Ovary (tissue), 9 donors: ENCODE measurements around the gene MBD5. TPM values are rescaled to one million over a fixed set of nuclear protein-coding genes. Genes with fewer than 3 reads are reported as not detected.

Experiments
- DNase-seq, 5 donors: peaks; one replicate each; pipeline ENCODE4 v3.0.0-alpha.2; 2019 to 2020
- H3K27ac ChIP-seq, 2 donors: fragments of 200-600 bp; one replicate each; pipeline versions ENCODE4 v1.5.1 to v1.8.0; 2019 to 2022
- H3K27me3 ChIP-seq: fragments of 200-600 bp; one replicate; pipeline ENCODE4 v1.8.0; 2022
- H3K36me3 ChIP-seq: fragments of 200-600 bp; sonication (generic); one replicate; pipeline ENCODE4 v1.5.1; 2019
- H3K4me1 ChIP-seq: one replicate; pipeline ENCODE4 v1.8.1; 2013; ENCODE audit warnings: mild to moderate bottlenecking, moderate library complexity; ENCODE audit not compliant: insufficient read depth
- H3K4me3 ChIP-seq: fragments of 200-600 bp; sonication (generic); one replicate; pipeline ENCODE4 v1.5.1; 2017
- H3K9me3 ChIP-seq, 2 donors: fragments of 200-600 bp in 1 of 2; sonication (generic) in 1 of 2; one replicate each; pipeline versions ENCODE4 v1.5.1 to v1.8.1; 2013 to 2019; ENCODE audit warnings: mild to moderate bottlenecking in 1 of 2, moderate library complexity in 1 of 2
- EP300 ChIP-seq: sonication (generic); formaldehyde crosslinking; IDR thresholded peaks from one replicate; pipeline ENCODE4 v1.6.1; 2017; ENCODE audit warnings: antibody characterized with exemption
- POLR2A ChIP-seq: fragments of 450-650 bp; IDR thresholded peaks from one replicate; pipeline ENCODE4 v1.6.1; 2017; ENCODE audit warnings: antibody characterized with exemption, mild to moderate bottlenecking, moderate library complexity
- WGBS, 3 donors: extraction: QIAGEN DNeasy Blood & Tissue Kit in 1 of 3; methylation state at CpG; one replicate each; pipeline versions ENCODE4 v1.1.5 to v1.1.7; 2013 to 2017; 5-methylcytosine and 5-hydroxymethylcytosine counted together
- intact Hi-C, 4 donors: fragments of 100-400 bp; cut with DNase I; formaldehyde crosslinking; loops; one replicate each; pipeline versions ENCODE4 v1.11.0 to v1.15.1; 2022 to 2023
- polyA plus RNA-seq, 2 donors: library from polyadenylated mRNA; stranded (reverse); fragments of 200-250 nt in 1 of 2; fragments of 350-450 nt in 1 of 2; fragmentation: Illumina TruSeq in 1 of 2; extraction: RNeasy Lipid Tissue Mini Kit (QIAGEN cat#74804) in 1 of 2; gene quantifications; one replicate each; pipeline ENCODE4 v1.2.3, GENCODE V29; 2013 to 2014
- total RNA-seq, 7 donors: library from RNA; depleted of rRNA in 2 of 7; stranded (reverse); fragments of >200 nt in 2 of 7; fragmentation: NEBNext Ultra II Directional in 3 of 7; extraction: Animal tissue kit (Norgen Biotek cat#: 25700) in 3 of 7; gene quantifications; one replicate each; pipeline versions ENCODE4 v1.1.0 to v1.2.4, GENCODE V29; 2016 to 2023
- TF ChIP-seq, protein P1 (sequence below), 3 donors: fragments of 450-650 bp in 2 of 3; fragments of 200-600 bp in 1 of 3; IDR thresholded peaks; one replicate each; pipeline versions ENCODE4 v1.5.1 to v1.8.0; 2016 to 2022; ENCODE audit warnings: antibody characterized with exemption in 3 of 3, mild to moderate bottlenecking in 1 of 3
- donor health status: DM: no; HTN: no; CAD: no; lungs with moderate emphysema.
- donor health status: DM: no; HTN: no; CAD: no.
- donor health status: Bipolar disorder and iron deficiency.
- donor health status: DM: yes; HTN: yes; CAD: no.
- donor health status: DM: no; HTN: no; CAD: no.
- donor health status: DM: yes; HTN: yes; CAD: no.

Gene MBD5
- total and polyA plus RNA-seq, 9 donors: 8.5 to 66.3 (median 45.8) TPM

DNA sequence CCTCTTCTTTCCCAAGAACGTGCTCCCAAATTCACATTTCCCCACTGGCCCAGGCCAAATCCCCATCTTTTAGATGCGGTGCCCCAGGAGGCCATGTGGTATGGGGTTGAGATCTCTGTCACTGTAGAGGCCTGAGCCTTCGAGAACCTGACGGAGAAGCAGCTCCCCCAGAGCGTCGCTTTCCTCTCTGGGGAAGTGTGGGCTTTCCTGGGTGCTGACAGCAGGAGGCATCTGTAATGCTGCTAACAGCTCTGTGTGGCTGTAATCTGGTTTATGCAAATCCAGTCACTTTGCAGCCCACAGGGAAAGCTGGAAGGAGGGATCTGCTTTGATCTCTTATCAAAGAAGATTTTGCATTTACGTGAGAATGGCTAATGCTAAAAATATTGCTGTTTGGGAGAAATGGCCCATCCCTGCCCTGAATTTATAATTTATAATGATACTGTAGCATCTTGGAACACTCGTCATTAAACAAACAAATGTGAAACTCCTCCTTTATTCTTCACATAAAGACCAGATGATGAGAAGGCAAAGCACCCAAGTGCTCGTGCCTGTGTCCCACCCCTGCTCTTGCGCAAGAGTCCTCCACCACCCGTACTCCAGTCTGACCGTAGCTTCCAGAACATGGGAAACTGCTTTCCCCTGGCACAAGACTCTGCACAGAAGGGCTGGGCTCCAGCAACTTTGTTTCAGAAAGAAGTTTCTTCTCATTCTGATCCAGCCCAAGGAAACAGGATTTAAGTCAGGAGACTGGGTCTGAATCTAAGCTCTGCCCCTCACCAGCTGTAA lies 513.7 kb downstream of the MBD5 start:
- DNase-seq: peak in 3 of 5 donors; percentile 15 to 44 (median 39)
- H3K9me3 ChIP-seq: no peaks in the 10 kb centered on the region
- H3K27me3 ChIP-seq: no peaks in the 10 kb centered on the region
- no peaks in the 10 kb centered on the region for H3K36me3 ChIP-seq
- no peak overlapping the region for H3K27ac ChIP-seq
- 52 to 58% (median 56%) methylated on average over 12 of the region's 12 CpGs for WGBS, 3 donors
- TF ChIP-seq EP300 (no peak), POLR2A (no peak)
- TF ChIP-seq, protein P1, sequence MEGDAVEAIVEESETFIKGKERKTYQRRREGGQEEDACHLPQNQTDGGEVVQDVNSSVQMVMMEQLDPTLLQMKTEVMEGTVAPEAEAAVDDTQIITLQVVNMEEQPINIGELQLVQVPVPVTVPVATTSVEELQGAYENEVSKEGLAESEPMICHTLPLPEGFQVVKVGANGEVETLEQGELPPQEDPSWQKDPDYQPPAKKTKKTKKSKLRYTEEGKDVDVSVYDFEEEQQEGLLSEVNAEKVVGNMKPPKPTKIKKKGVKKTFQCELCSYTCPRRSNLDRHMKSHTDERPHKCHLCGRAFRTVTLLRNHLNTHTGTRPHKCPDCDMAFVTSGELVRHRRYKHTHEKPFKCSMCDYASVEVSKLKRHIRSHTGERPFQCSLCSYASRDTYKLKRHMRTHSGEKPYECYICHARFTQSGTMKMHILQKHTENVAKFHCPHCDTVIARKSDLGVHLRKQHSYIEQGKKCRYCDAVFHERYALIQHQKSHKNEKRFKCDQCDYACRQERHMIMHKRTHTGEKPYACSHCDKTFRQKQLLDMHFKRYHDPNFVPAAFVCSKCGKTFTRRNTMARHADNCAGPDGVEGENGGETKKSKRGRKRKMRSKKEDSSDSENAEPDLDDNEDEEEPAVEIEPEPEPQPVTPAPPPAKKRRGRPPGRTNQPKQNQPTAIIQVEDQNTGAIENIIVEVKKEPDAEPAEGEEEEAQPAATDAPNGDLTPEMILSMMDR (IDR thresholded peaks at IDR 0.05): no peak
- H3K4me3 ChIP-seq: no peak overlapping the region
- intact Hi-C loops: no loop called here
- no peaks in the 10 kb centered on the region for H3K4me1 ChIP-seq

DNA sequence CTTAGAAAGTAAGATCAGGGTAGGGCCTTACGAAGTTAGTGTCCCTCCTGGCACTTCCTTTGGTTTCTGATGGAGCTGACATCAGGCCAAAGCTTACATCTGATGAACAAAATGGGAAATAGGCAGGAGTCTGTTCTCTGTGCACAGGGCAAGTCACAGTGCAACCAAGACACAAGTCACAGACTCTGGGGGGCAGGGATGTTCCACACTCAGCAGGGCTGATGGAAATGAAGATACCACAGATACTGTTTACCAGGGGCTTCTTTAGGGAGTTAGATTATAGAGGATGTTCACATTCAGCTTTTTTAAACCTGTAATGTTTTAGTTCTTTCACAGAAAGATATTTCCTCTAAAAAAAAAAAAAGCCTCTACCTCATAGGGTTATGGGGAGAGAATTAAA lies 517.5 kb downstream of the MBD5 start:
- intact Hi-C loops: no loop called here
- Histone ChIP-seq H3K4me3 (no peak overlapping the region), H3K9me3 (no peaks in the 10 kb centered on the region), H3K4me1 (no peaks in the 10 kb centered on the region), H3K27me3 (no peaks in the 10 kb centered on the region), H3K27ac (no peak overlapping the region), H3K36me3 (no peaks in the 10 kb centered on the region)
- no peak for TF ChIP-seq EP300
- TF ChIP-seq, protein P1 (IDR thresholded peaks at IDR 0.05): no peak
- no peak for TF ChIP-seq POLR2A
- no peak for DNase-seq
- 60 to 91% (median 71%) methylated on average over 1 of the region's 1 CpG for WGBS, 3 donors

DNA sequence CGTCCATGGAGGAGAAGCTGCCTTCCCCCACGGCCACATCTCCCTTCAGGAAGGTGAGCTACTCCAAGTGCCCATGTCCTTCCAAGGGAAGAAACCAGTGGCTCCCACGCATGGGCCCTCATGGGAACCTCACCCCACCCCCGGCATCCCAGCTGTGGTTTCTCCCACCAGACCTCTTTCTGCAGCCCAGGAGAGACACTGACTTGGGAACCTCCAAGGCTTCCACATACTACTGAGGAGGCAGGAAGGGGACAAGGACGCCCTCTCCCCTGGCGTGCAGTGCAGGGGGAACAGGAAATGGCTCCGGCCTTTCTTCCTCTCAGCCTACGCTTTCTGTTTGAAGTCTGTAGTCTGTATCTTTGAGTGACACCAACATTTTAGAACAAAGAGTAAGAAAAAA lies 519.1 kb downstream of the MBD5 start:
- WGBS, 3 donors: 76 to 82% (median 80%) methylated on average over 8 of the region's 8 CpGs
- intact Hi-C loops: no loop called here

DNA sequence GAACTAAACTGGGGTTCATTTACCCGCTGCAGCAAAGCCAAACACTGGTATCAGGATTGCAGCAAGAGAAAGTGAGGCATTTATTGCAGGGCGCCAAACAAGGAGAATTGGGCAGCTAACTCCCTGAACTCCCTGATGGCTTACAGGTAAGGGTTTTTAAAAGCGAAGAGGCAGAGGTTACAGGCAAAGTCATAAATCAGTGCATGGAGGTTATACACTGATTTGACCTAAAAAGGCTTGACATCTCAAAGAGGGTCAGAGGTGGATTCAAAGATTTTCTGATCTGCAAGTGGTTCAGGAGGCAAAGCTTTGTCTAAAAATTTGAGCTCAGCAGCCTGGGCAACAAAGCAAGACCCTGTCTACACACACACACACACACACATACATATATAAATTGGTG lies 520.9 kb downstream of the MBD5 start:
- TF ChIP-seq EP300 (no peak), POLR2A (no peak)
- TF ChIP-seq, protein P1 (IDR thresholded peaks at IDR 0.05): no peak
- intact Hi-C loops: no loop called here
- Histone ChIP-seq H3K27ac (no peak overlapping the region), H3K4me1 (no peaks in the 10 kb centered on the region), H3K27me3 (no peaks in the 10 kb centered on the region), H3K36me3 (no peaks in the 10 kb centered on the region), H3K9me3 (no peaks in the 10 kb centered on the region), H3K4me3 (no peak overlapping the region)
- WGBS, 3 donors: 96 to 98% (median 96%) methylated on average over 3 of the region's 3 CpGs
- no peak for DNase-seq

More for the DNA sequence above, 519.1 kb downstream of the MBD5 start:
- Histone ChIP-seq H3K4me1 (no peaks in the 10 kb centered on the region), H3K36me3 (no peaks in the 10 kb centered on the region), H3K4me3 (no peak overlapping the region), H3K9me3 (no peaks in the 10 kb centered on the region), H3K27ac (no peak overlapping the region), H3K27me3 (no peaks in the 10 kb centered on the region)
- TF ChIP-seq, protein P1 (IDR thresholded peaks at IDR 0.05): no peak
- no peak for TF ChIP-seq POLR2A
- DNase-seq: no peak
